Adipocyte (in vitro differentiated cells): Measurements from ENCODE around the gene AKAP1.

Experiments used
- DNase-seq: peaks from one replicate; pipeline ENCODE4 v3.0.0-alpha.2; 2015; ENCODE audit warnings: low read depth
- H3K27me3 ChIP-seq: replicated peaks from 2 replicates; pipeline ENCODE4 v1.7.0; 2013; ENCODE audit warnings: mild to moderate bottlenecking, low read length, moderate library complexity; ENCODE audit not compliant: control insufficient read depth, insufficient read depth
- H3K36me3 ChIP-seq: 2 replicates; pipeline ENCODE4 v1.7.0; 2013; ENCODE audit warnings: low read length, mild to moderate bottlenecking, moderate library complexity; ENCODE audit not compliant: control insufficient read depth, insufficient read depth, severe bottlenecking
- H3K4me1 ChIP-seq: 2 replicates; pipeline ENCODE4 v1.7.0; 2013; ENCODE audit warnings: mild to moderate bottlenecking, low read length, moderate library complexity; ENCODE audit not compliant: control insufficient read depth, insufficient read depth
- H3K4me3 ChIP-seq: 2 replicates; pipeline ENCODE4 v1.7.0; 2013; ENCODE audit warnings: mild to moderate bottlenecking, low read length, moderate library complexity
- H3K9ac ChIP-seq: 2 replicates; pipeline ENCODE4 v1.7.0; 2013; ENCODE audit warnings: mild to moderate bottlenecking, low read length, moderate library complexity
- H3K9me3 ChIP-seq: 2 replicates; pipeline ENCODE4 v1.7.0; 2013; ENCODE audit warnings: mild to moderate bottlenecking, low read length, moderate library complexity; ENCODE audit not compliant: control insufficient read depth

The AKAP1 gene

GRCh38 chr17:57084802-57085447 is at the start of gene AKAP1:
AKAP1 (plus strand) TSS chr17:57085246; CDS start chr17:57105465, 20,219 bp downstream.
- Histone ChIP-seq H3K27me3 (no peaks in the 10 kb centered on the region), H3K9ac (peak within 1 kb of the TSS; percentile 96), H3K4me1 (peaks cover 21% of the 10 kb centered on the region), H3K4me3 (peak within 1 kb of the TSS; percentile 95), H3K9me3 (no peaks in the 10 kb centered on the region), H3K36me3 (no peaks in the 10 kb centered on the region)
- peak; percentile 99 for DNase-seq

- DNase-seq: no peak
- Histone ChIP-seq H3K4me3 (peak overlapping the region; percentile 12), H3K9ac (no peak overlapping the region), H3K9me3 (no peaks in the 10 kb centered on the region), H3K4me1 (peaks cover 9% of the 10 kb centered on the region), H3K36me3 (no peaks in the 10 kb centered on the region), H3K27me3 (peaks cover 35% of the 10 kb centered on the region)
Observed at GRCh38 chr17:57035971-57036481, 49.0 kb upstream of the AKAP1 start.

GRCh38 chr17:57037411-57037810 is 47.6 kb upstream of the AKAP1 start:
- no peak for DNase-seq

GRCh38 chr17:57038486-57038885 is 46.6 kb upstream of the AKAP1 start:
- no peaks in the 10 kb centered on the region for H3K36me3 ChIP-seq

More at GRCh38 chr17:57037411-57037810, 47.6 kb upstream of the AKAP1 start:
- Histone ChIP-seq H3K9me3 (no peaks in the 10 kb centered on the region), H3K4me3 (no peak overlapping the region), H3K9ac (no peak overlapping the region), H3K4me1 (peaks cover 9% of the 10 kb centered on the region), H3K36me3 (no peaks in the 10 kb centered on the region), H3K27me3 (peaks cover 42% of the 10 kb centered on the region)

GRCh38 chr17:57040571-57040970 is 44.5 kb upstream of the AKAP1 start:
- Histone ChIP-seq H3K36me3 (no peaks in the 10 kb centered on the region), H3K9ac (no peak overlapping the region), H3K4me3 (no peak overlapping the region), H3K9me3 (no peaks in the 10 kb centered on the region), H3K4me1 (peaks cover 12% of the 10 kb centered on the region), H3K27me3 (peaks cover 55% of the 10 kb centered on the region)
- DNase-seq: no peak

More at GRCh38 chr17:57038486-57038885, 46.6 kb upstream of the AKAP1 start:
- DNase-seq: no peak
- H3K4me3 ChIP-seq: no peak overlapping the region
- H3K4me1 ChIP-seq: peaks cover 9% of the 10 kb centered on the region
- no peak overlapping the region for H3K9ac ChIP-seq
- peaks cover 46% of the 10 kb centered on the region for H3K27me3 ChIP-seq
- H3K9me3 ChIP-seq: no peaks in the 10 kb centered on the region

GRCh38 chr17:57043276-57043675 is 41.8 kb upstream of the AKAP1 start:
- H3K36me3 ChIP-seq: no peaks in the 10 kb centered on the region
- H3K9ac ChIP-seq: no peak overlapping the region
- DNase-seq: no peak
- H3K4me3 ChIP-seq: no peak overlapping the region
- peaks cover 54% of the 10 kb centered on the region for H3K27me3 ChIP-seq
- H3K4me1 ChIP-seq: peaks cover 7% of the 10 kb centered on the region
- H3K9me3 ChIP-seq: no peaks in the 10 kb centered on the region

- DNase-seq: no peak
- Histone ChIP-seq H3K4me3 (no peak overlapping the region), H3K4me1 (peaks cover 7% of the 10 kb centered on the region)
Observed at GRCh38 chr17:57044976-57045867, 39.8 kb upstream of the AKAP1 start.

GRCh38 chr17:57045868-57046704 is 39.0 kb upstream of the AKAP1 start:
- H3K4me3 ChIP-seq: peak overlapping the region; percentile 33
- H3K27me3 ChIP-seq: peaks cover 57% of the 10 kb centered on the region
- no peaks in the 10 kb centered on the region for H3K36me3 ChIP-seq
- no peak for DNase-seq
- H3K9me3 ChIP-seq: no peaks in the 10 kb centered on the region
- H3K4me1 ChIP-seq: peaks cover 7% of the 10 kb centered on the region
- H3K9ac ChIP-seq: no peak overlapping the region

More at GRCh38 chr17:57044976-57045867, 39.8 kb upstream of the AKAP1 start:
- no peak overlapping the region for H3K9ac ChIP-seq
- H3K36me3 ChIP-seq: no peaks in the 10 kb centered on the region
- H3K27me3 ChIP-seq: peaks cover 53% of the 10 kb centered on the region
- H3K9me3 ChIP-seq: no peaks in the 10 kb centered on the region

- Histone ChIP-seq H3K9me3 (no peaks in the 10 kb centered on the region), H3K4me3 (no peak overlapping the region), H3K4me1 (peaks cover 7% of the 10 kb centered on the region), H3K36me3 (no peaks in the 10 kb centered on the region), H3K9ac (no peak overlapping the region), H3K27me3 (peaks cover 53% of the 10 kb centered on the region)
- DNase-seq: no peak
Observed at GRCh38 chr17:57046749-57047148, 38.3 kb upstream of the AKAP1 start.

- Histone ChIP-seq H3K36me3 (no peaks in the 10 kb centered on the region), H3K9me3 (no peaks in the 10 kb centered on the region), H3K9ac (no peak overlapping the region), H3K4me3 (no peak overlapping the region), H3K27me3 (peaks cover 50% of the 10 kb centered on the region), H3K4me1 (peaks cover 7% of the 10 kb centered on the region)
- DNase-seq: no peak
Observed at GRCh38 chr17:57048096-57048495, 37.0 kb upstream of the AKAP1 start.
